Esophagus squamous epithelium (tissue), 4 donors: ENCODE results near the gene AOPEP.

Source experiments
- CTCF ChIP-seq, 6 experiments: fragments of 450-650 bp in 4 of 6; fragments of 200-600 bp in 2 of 6; sonication (generic) in 2 of 6; IDR thresholded peaks; one replicate each; pipeline ENCODE4 v1.5.1; 2016 to 2019; ENCODE audit warnings: antibody characterized with exemption in 6 of 6, mild to moderate bottlenecking in 4 of 6, moderate library complexity in 4 of 6
- POLR2A ChIP-seq, 4 donors: fragments of 450-650 bp; IDR thresholded peaks; one replicate each; pipeline ENCODE4 v1.6.1; 2017; ENCODE audit warnings: antibody characterized with exemption in 4 of 4, mild to moderate bottlenecking in 4 of 4, moderate library complexity in 3 of 4

GRCh38 chr9:95001720-95002119 lies 275.2 kb downstream of the AOPEP start:
- no peak for TF ChIP-seq CTCF (IDR thresholded peaks at IDR 0.05)
- no peak for TF ChIP-seq POLR2A (IDR thresholded peaks at IDR 0.05)
